Measurements from ENCODE around the gene CPD. TPM values are rescaled to one million over a fixed set of nuclear protein-coding genes. Genes with fewer than 3 reads are reported as not detected.

Gene CPD
- polyA plus RNA-seq, 1 donor (not counting 4 experiments of a cell fraction or from before 2014, with no cell fraction given) = 30.5 TPM

- Histone ChIP-seq H3K4me2 (ENCODE audit: control insufficient read depth, extremely low read depth, insufficient read depth, low read depth, low read length) (no peak overlapping the region), H3K36me3 (ENCODE audit: control insufficient read depth in 2 of 2, extremely low read depth in 1 of 2, insufficient read depth in 2 of 2, low read length in 2 of 2) (no peaks in the 10 kb centered on the region), H3K27ac (ENCODE audit: control insufficient read depth, insufficient read depth, low read length) (no peak overlapping the region), H3K9ac (ENCODE audit: control insufficient read depth, extremely low read depth, insufficient read depth, low read length) (no peak overlapping the region), H3K9me3 (ENCODE audit: control insufficient read depth, low read depth, low read length) (no peaks in the 10 kb centered on the region), H4K20me1 (ENCODE audit: control insufficient read depth, extremely low read depth, insufficient read depth, low read length) (no peaks in the 10 kb centered on the region), H3K4me3 (ENCODE audit: control insufficient read depth in 2 of 3, extremely low read depth in 1 of 3, insufficient read depth in 2 of 3, low read depth in 1 of 3, low read length in 3 of 3) (no peak overlapping the region), H2AFZ (ENCODE audit: control insufficient read depth, low read length) (no peak overlapping the region), H3K4me1 (ENCODE audit: control insufficient read depth, extremely low read depth, insufficient read depth, low read length) (peaks cover 36% of the 10 kb centered on the region), H3K9me1 (ENCODE audit: control insufficient read depth, extremely low read depth, insufficient read depth, low read length) (no peaks in the 10 kb centered on the region), H3K27me3 (ENCODE audit: control insufficient read depth, extremely low read depth, insufficient read depth, low read length) (no peaks in the 10 kb centered on the region), H3K79me2 (ENCODE audit: control insufficient read depth, insufficient read depth, low read length) (peaks cover 3% of the 10 kb centered on the region)
- dilution Hi-C loops (cut with MboI; ENCODE audit: extremely low pct_ligation_motif_present, low sequenced_read_pairs) = no loop called here
- DNase-seq (ENCODE audit: low read depth, low spot score) (no peak), FAIRE-seq (no peak)
- TF ChIP-seq EZH2 (IDR thresholded peaks at IDR 0.05; ENCODE audit: low read length) = no peak
- no peak for TF ChIP-seq CTCF (optimal IDR thresholded peaks at IDR 0.05 in 1 of 3, IDR thresholded peaks at IDR 0.05 in 1 of 3, conservative IDR thresholded peaks at IDR 0.05 in 1 of 3; ENCODE audit: extremely low read depth in 1 of 3, insufficient read depth in 2 of 3, low read length in 3 of 3)
Measured at GRCh38 chr17:30375661-30376060, 3.1 kb upstream of the CPD start.

GRCh38 chr17:30376621-30377452 is 1.9 kb upstream of the CPD start:
- H3K79me2 ChIP-seq (ENCODE audit: control insufficient read depth, insufficient read depth, low read length) = peaks cover 3% of the 10 kb centered on the region
- peaks cover 38% of the 10 kb centered on the region for H3K4me1 ChIP-seq (ENCODE audit: control insufficient read depth, extremely low read depth, insufficient read depth, low read length)
- FAIRE-seq (no peak), DNase-seq (ENCODE audit: low read depth, low spot score) (no peak)
- no peak overlapping the region for H3K4me3 ChIP-seq (ENCODE audit: control insufficient read depth in 2 of 3, extremely low read depth in 1 of 3, insufficient read depth in 2 of 3, low read depth in 1 of 3, low read length in 3 of 3)
- no peaks in the 10 kb centered on the region for H3K9me3 ChIP-seq (ENCODE audit: control insufficient read depth, low read depth, low read length)
- no peaks in the 10 kb centered on the region for H4K20me1 ChIP-seq (ENCODE audit: control insufficient read depth, extremely low read depth, insufficient read depth, low read length)
- dilution Hi-C loops (cut with MboI; ENCODE audit: extremely low pct_ligation_motif_present, low sequenced_read_pairs) = no loop called here
- no peak overlapping the region for H2AFZ ChIP-seq (ENCODE audit: control insufficient read depth, low read length)
- H3K4me2 ChIP-seq (ENCODE audit: control insufficient read depth, extremely low read depth, insufficient read depth, low read depth, low read length) = no peak overlapping the region
- H3K36me3 ChIP-seq (ENCODE audit: control insufficient read depth in 2 of 2, extremely low read depth in 1 of 2, insufficient read depth in 2 of 2, low read length in 2 of 2) = no peaks in the 10 kb centered on the region
- H3K27me3 ChIP-seq (ENCODE audit: control insufficient read depth, extremely low read depth, insufficient read depth, low read length) = no peaks in the 10 kb centered on the region
- TF ChIP-seq CTCF (optimal IDR thresholded peaks at IDR 0.05 in 1 of 3, IDR thresholded peaks at IDR 0.05 in 1 of 3, conservative IDR thresholded peaks at IDR 0.05 in 1 of 3; ENCODE audit: extremely low read depth in 1 of 3, insufficient read depth in 2 of 3, low read length in 3 of 3) (no peak), EZH2 (IDR thresholded peaks at IDR 0.05; ENCODE audit: low read length) (no peak)
- H3K27ac ChIP-seq (ENCODE audit: control insufficient read depth, insufficient read depth, low read length) = no peak overlapping the region
- no peaks in the 10 kb centered on the region for H3K9me1 ChIP-seq (ENCODE audit: control insufficient read depth, extremely low read depth, insufficient read depth, low read length)
- no peak overlapping the region for H3K9ac ChIP-seq (ENCODE audit: control insufficient read depth, extremely low read depth, insufficient read depth, low read length)

Data from keratinocyte (primary cell).